ENCODE data around the gene PMIS2.

The PMIS2 gene

GRCh38 chr19:35607661-35608060, 21.7 kb downstream of the PMIS2 start:
- TF ChIP-seq CTCF (IDR thresholded peaks at IDR 0.05; ENCODE audit: extremely low read depth, insufficient read depth, missing control alignments): no peak
- DNase-seq (ENCODE audit: low spot score): no peak
- in situ Hi-C loops (cut with MboI; ENCODE audit: low pct_unique_long_range_greater_than_20kb, low sequenced_read_pairs, unreplicated experiment): no loop called here

GRCh38 chr19:35608251-35608650, 22.3 kb downstream of the PMIS2 start:
- TF ChIP-seq CTCF (IDR thresholded peaks at IDR 0.05; ENCODE audit: extremely low read depth, insufficient read depth, missing control alignments): no peak
- in situ Hi-C loops (cut with MboI; ENCODE audit: low pct_unique_long_range_greater_than_20kb, low sequenced_read_pairs, unreplicated experiment): no loop called here
- DNase-seq (ENCODE audit: low spot score): no peak

- in situ Hi-C loops (cut with MboI; ENCODE audit: low pct_unique_long_range_greater_than_20kb, low sequenced_read_pairs, unreplicated experiment): no loop called here
- no peak for TF ChIP-seq CTCF (IDR thresholded peaks at IDR 0.05; ENCODE audit: extremely low read depth, insufficient read depth, missing control alignments)
- peak; percentile 56 for DNase-seq (ENCODE audit: low spot score)
Observed at GRCh38 chr19:35609851-35610353, 23.9 kb downstream of the PMIS2 start.

- no peak for DNase-seq (ENCODE audit: low spot score)
- in situ Hi-C loops (cut with MboI; ENCODE audit: low pct_unique_long_range_greater_than_20kb, low sequenced_read_pairs, unreplicated experiment): no loop called here
- TF ChIP-seq CTCF (IDR thresholded peaks at IDR 0.05; ENCODE audit: extremely low read depth, insufficient read depth, missing control alignments): no peak
Observed at GRCh38 chr19:35612224-35612558, 26.2 kb downstream of the PMIS2 start.

- TF ChIP-seq CTCF (IDR thresholded peaks at IDR 0.05; ENCODE audit: extremely low read depth, insufficient read depth, missing control alignments): no peak
- in situ Hi-C loops (cut with MboI; ENCODE audit: low pct_unique_long_range_greater_than_20kb, low sequenced_read_pairs, unreplicated experiment): no loop called here
- DNase-seq (ENCODE audit: low spot score): peak; percentile 94
Observed at GRCh38 chr19:35612559-35613321, 26.8 kb downstream of the PMIS2 start, which contains the start of gene HAUS5. HAUS5 (plus strand) TSS chr19:35612735; CDS start chr19:35612795, 60 bp downstream.

- TF ChIP-seq CTCF (IDR thresholded peaks at IDR 0.05; ENCODE audit: extremely low read depth, insufficient read depth, missing control alignments): no peak
- in situ Hi-C loops (cut with MboI; ENCODE audit: low pct_unique_long_range_greater_than_20kb, low sequenced_read_pairs, unreplicated experiment): no loop called here
- DNase-seq (ENCODE audit: low spot score): no peak
Observed at GRCh38 chr19:35613574-35613973, 27.6 kb downstream of the PMIS2 start.

All from GM13977 (cell line).